ENCODE measurements around the gene CA5B.
A peak's percentile ranks its signal among the peaks of the same experiment; 100 is the strongest.
"Not testable (repeated sequence)": the region's sequence is repeated elsewhere in the genome, so short reads cannot be mapped to it uniquely, and the experiment has no call there.

Gene CA5B, protein sequence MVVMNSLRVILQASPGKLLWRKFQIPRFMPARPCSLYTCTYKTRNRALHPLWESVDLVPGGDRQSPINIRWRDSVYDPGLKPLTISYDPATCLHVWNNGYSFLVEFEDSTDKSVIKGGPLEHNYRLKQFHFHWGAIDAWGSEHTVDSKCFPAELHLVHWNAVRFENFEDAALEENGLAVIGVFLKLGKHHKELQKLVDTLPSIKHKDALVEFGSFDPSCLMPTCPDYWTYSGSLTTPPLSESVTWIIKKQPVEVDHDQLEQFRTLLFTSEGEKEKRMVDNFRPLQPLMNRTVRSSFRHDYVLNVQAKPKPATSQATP

DNA sequence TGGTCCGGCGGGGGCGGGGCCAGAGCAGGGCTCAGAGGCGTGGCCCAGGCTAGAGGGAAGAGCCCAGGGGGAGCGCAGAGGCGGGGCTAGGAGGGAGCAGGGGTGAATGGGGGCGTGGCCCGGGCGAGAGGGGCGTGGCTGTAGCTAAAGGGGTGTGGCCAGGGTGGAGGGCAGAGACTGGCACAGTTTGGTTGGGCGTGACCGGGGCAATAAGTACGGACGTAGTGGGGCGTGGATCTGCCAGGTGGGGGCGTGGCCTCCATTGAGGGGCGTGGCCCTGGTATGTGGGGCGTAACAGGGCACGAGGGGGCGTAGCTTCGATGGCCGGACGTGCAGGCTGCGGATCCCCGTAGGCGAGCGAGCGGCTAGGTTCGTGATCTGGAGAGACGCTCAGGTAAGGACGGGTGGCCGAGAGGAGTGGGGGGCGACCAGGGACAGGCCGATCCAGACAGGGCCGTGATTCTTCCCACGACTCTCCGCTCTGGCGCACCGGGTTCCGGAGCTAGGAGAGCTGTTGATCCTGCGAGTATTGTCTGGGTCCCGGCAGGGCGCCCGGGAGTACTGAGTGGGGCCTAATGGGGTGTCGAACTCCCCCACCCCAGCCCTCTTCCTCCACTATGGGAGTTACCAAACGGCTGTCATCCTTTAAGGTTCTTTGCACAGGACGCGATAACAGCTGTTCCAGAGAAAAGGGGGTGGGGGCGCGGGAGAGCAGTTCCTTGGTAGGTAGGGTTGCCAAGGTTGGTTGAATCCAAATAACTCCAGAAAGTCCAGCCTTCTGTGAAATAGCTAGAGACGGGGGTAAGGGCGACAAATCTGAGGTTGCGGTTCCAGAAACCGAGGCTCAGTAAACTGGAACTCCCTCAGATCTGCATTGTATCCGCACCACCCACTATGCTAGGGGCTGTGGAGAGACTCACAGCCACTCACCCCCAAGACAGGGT is at the start of gene CA5B:
Gene CA5B (plus strand): TSS at position 312 of the 944 bp plus-strand sequence. CDS start 11,754 bp downstream, outside the sequence.
- DNase-seq (ENCODE audit: low spot score), result peak; percentile 51

DNA sequence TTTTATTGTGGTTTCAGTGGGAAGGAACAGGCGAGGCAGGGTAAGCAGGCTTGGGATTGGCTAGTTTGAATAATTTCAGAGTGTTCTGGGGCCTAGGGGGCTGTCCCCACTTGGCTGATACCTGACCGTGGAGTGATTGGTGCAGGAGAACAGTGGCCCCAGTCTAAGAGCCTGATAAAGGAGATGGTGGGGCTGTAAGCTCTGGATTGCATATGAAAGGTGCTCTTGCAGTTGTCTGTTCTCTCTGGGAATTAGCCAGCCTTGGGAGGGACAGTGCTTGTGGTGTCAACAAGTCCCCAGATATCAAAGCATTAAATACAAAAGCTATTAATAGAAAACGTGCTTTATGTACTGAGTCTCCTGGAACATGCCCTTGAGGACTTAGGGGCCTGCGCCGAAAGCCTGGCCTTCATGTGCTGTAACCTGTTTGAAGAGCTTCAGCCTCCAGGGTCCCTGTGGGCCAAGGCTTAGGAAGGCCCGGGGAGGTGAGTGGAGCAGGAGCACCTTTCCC is 43.1 kb upstream of the CA5B start:
- DNase-seq (ENCODE audit: low spot score), result no peak

DNA sequence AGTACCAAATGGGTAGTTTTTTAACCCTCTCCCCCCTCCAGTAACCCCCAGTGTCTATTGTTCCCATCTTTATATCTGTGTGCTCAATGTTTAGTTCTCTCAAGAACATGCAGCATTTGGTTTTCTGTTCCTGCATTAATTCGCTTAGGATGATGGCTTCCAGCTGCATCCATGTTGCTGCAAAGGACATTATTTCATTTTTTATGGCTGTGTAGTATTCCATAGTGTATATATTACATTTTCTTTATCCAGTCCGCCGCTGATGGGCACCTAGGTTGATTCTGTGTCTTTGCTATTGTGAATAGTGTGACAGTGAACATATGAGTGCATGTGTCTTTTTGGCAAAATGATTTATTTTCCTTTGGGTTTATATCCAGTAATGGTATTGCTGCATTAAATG is 41.6 kb upstream of the CA5B start:
- no peak for DNase-seq (ENCODE audit: low spot score)

DNA sequence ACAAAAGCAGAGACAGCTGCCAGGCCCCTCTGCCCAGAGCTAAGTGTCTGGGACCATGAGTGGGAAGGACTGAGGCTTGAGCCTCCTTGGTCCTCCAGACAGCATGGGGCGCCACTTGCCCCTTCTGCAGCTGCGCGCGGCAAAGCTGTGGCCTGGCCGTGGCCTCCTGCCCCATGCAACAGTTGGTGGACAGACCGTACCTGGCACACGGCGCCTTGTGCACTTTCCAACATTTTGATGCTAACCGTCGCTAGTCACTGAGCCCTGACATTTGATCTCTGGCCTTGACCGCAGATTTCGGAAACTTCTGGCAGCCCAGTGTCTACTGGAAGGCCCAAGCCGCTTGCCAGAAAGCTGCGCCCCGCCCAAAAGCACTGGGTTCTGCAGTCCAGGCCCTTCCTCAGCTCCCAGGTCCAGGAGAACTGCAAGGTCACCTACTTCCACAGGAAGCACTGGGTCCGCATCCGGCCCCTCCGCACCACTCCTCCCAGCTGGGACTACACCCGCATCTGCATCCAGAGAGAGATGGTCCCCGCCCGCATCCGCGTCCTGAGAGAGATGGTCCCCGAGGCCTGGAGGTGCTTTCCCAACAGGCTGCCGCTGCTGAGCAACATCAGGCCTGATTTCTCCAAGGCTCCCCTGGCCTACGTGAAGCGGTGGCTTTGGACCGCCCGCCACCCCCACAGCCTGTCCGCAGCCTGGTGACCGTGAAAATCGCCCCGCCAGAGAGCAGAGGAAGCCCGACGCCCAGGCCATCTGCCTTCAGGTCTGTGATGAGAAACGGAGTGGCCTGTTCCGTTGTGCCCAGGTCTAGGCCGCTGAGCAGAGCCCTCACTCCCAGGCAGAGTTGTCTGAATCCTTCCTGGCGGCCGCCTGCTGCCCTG is 35.3 kb upstream of the CA5B start:
- no peak for DNase-seq (ENCODE audit: low spot score)

DNA sequence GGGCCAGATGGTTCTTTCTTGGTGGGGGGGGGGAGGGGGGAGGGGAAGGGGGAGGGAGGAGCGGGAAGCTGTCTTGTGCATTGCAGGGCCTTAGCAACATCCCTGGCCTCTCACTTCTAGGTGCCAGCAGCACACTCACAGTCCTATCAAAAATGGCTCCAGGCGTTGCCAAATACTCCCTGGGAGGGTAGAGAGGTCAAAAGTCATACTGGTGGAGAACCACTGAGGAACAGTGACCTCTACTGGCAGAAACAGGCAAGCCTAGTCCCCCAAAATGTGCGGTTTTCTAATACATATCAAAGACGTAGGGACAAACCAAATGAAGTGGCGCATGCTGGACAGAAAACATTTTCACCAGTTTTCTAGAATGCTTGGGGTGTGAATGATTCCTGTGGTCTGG is 34.3 kb upstream of the CA5B start:
- DNase-seq (ENCODE audit: low spot score), result not testable (repeated sequence)

DNA sequence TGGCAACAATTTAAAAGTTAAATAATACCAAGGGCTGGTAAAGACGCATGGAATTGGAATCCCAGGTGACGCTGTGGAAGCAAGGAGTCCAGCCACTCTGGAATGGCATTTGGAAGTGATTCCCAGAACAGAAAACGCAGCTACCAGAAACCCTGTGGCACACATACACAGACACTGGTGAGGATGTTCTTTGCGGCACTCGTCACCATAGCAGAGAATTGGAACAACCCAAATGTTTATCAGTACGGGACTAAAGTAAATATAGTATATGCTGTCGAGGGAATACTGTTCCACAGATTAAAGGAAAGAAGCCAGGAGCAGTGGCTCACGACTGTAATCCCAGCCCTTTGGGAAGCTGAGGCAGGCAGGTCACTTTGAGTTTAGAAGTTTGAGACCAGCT is 33.8 kb upstream of the CA5B start:
- DNase-seq (ENCODE audit: low spot score), result not testable (repeated sequence)

DNA sequence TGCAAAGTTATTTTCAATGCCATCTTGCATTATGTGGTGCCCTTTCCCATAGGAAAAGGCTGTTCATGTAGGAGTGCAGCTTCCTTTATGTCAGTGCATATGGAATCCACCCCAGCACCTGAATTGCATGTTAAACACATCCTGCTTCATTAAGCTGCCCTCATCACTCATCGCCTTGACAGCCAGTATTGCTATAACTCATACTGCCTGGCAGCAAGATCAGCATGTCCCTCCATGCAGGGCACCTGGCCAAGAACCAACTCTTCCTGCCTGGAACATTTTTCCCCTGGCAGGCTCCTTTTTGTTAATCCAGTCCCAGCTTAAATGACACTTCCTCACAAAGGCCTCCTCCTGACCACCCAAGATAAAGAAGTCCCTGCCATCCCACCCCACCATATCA is 23.5 kb upstream of the CA5B start:
- no peak for DNase-seq (ENCODE audit: low spot score)

DNA sequence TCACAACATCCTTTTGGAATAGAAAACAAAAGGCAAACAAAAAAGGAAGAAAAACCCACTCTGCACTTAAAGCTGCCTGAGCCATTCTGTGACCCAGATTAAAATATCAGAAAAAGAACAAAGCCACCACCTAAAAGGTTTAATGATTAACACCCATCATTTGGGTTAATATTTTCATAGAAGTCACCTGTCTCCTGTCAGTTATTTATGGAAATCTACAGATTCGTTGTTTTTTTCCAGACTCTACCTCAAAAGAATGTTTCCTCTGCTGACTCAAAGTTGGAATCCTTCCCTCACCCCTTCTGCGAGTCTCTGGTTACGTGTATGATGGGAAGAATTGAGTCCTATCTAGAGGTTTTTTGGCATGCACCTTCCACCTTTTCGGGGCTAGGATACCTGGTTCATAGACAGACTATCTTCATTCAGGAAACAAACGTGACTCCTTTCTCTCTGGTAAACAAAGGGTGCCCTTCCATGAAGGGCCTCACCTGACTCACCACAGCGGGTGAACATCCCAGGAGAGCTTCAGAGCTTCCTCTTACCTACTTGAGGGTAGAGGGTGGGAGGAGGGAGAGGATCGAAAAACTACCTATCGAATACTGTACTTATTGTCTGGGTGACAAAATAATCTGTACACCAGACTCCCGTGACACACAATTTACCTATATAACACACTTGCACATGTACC is 19.6 kb upstream of the CA5B start:
- DNase-seq (ENCODE audit: low spot score), result no peak

DNA sequence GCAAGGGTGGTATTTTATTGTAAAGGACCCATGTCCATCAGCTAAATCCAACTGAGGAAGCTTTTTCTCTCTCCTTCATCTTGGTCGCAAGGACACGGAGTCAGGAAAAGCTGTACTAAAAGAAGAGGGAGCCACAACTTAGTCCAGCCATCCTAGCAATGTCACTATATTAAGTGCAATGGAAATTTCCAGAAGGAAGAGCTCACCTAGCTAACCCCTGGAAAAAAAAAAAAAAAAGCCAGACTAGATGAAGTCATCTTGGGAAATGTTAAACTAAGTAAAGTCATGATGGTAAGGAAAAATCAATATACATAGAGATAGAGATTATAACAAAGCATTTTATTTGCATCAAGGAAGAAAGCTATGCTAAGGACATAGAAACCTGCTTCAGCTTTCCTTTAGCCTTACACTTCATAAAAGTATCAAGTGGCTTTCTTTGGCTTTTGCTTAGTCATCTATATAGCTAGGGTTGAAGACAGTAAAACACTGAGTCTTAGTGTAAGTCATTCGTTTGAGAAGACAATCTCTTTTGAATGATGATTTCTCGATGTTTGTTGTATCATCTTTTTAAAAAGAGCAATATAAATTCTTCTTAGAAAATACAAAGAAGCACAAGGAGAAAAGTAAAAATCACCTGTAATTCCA is 18.6 kb upstream of the CA5B start:
- no peak for DNase-seq (ENCODE audit: low spot score)

DNA sequence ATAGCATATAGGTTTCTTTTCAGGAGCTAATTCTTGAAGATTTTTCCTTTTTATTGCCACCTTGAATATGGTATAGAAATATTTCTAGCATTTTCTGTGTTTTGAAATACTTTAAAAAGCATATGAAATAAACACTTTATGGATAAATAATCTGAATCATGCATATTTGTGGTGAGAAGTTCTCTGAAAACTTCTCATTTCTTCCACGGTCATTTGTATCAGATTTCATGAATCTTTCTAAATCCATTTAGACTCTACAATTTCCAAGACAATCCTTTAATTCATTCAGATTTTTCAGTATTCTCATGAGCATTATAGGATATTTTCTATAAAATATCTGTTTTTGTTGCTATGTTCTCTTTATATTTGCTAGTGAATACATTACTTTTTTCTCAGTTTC is 16.2 kb upstream of the CA5B start:
- no peak for DNase-seq (ENCODE audit: low spot score)

DNA sequence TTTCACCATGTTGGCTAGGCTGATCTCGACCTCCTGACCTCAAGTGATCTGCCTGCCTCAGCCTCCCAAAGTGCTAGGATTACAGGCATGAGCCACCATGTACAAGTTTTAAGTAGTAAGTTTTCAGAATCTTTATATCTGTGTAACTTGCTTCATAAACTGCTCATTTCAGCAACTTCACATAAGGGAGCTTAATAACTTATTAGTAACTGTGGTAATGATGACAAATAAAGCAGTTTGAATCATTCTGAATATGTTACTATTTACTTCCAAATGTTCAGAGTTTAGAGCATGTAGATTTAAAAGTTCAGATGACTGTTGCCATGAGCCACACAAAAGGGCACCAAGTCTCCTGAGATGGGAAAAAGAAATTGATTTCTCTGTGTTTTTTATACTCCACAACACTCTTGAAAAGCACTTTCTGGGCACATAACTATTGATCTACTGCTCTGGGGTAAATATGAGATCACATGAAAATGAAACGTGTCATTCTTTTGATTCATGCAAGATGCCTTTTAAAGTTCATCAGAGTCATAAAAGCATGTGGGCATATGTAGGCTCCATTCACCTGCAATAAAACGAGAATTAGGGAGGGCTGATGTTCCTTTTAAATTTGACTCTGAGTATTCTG is 14.1 kb upstream of the CA5B start:
- no peak for DNase-seq (ENCODE audit: low spot score)

DNA sequence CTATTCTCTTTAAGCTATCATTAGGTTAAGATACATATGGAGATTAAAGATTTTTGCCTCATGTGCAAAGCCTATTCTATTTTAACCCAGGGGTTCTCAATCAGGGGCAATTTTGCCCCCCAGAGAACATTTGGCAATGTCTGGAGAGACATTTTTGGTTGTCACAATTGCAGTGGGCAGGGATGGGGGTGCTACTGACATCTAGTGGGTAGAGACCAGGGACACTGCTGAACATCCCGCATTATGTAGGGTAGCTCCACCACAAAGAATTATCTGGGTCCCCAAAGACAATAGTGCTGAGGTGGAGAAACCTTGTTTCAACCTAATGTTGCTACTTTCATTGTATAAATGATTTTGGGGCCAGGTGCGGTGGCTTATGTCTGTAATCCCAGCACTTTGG is 13.2 kb upstream of the CA5B start:
- no peak for DNase-seq (ENCODE audit: low spot score)

DNA sequence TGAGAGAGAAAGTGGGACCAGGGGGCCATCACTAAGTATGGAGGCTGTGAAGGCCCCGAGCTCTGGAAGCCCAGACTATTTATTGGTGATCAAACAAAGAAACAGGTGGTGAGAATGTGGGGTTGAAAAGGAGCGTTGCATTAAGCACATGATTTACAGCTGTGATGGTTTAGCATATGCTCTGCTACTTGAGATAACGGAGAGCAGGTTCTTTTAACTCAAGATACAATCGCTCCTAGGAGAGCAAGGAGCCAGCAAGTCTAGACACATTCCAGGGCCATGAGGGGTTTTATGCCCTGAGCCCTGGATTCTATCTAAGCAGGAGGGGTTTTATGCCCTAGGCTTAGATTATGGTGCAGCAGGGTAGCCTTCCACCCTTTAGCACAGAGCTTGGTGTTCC is 6.7 kb upstream of the CA5B start:
- DNase-seq (ENCODE audit: low spot score), result not testable (repeated sequence)

DNA sequence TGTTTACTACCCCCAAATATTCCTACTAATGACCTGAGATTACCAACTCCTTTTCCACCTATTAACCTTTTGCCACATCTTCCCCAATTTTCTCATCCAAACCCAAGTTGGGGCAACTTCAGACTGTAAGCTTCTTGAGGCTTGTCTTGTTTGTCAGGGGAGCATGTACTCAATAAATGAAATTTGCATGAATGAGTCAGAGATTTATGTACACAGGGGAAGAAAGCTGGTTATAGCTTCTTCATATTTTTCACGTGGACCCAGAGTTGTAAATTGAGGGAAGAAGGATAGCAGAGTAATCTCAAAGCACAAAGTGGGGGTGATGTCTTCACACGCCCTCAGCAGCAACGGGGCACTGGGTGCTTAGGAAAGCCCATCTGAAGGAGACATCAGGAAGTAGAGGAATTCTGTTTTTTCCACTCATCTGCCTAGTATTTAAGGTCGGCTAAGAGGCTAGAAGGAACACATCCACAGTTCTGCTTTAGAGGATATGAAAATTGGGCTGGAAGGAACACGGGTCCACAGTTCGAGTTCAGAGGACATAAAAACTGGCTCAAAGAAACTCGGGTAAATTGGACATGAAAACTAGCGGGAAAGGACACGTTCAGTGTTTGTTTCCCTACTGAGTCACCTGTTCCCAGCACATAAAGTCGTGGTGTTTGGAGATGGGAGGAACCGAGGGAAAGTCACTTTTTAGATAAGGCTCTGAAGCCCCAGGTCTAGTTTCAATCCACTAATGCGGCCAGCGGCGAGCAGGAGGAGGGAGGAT is 696 bp upstream of the CA5B start:
- DNase-seq (ENCODE audit: low spot score), result no peak

DNA sequence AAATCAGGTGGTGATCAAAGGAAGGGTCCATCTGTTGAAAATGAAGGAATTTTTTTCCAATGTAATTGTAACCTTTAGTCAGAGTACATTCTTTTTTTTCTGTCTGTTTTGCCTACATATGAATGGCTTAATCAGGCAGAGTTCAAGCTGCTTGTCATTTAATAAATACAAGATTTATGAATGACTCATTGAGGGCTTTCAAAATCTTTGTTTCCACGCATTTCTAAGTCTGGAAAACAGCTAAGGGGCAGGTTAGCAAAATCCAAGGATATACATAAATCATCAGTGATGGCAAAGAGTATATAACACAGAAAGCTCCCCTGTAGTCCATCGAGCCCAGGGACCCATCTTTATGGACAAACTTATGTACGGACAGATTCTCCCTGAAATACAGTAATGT is 1.8 kb downstream of the CA5B start:
- no peak for DNase-seq (ENCODE audit: low spot score)

DNA sequence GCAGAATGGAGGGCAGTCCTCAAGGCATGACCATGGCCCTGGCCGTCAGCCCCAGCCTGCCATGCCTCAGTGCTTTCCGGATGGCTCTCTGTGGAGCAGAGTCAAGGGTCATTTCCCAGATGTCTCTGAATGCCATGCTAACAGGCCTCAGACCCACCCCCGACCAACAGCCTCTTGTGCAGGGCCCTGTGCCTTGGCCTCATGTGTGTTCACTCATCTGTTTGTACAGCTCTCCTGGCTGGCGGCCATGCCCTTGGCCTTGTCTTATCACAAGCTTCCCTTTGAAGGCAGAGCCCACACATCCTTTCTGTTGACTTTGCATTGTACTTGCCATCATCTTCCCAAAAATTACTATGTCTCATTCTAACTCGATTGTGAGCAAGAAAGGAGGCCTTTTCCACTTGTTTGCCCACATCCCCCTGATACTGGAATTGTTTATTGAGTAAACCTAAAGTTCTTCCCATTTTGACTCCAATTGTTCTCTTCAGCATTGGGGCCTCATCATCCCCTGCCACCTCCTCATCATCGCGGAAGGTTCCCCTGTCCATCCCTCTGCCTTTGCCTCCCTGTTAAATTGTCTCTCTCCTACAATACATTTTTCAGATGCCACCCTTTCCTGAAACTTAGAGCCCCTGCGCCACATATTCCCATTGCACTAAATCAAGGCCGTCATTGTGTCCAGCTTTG is 6.3 kb downstream of the CA5B start:
- DNase-seq (ENCODE audit: low spot score), result no peak

DNA sequence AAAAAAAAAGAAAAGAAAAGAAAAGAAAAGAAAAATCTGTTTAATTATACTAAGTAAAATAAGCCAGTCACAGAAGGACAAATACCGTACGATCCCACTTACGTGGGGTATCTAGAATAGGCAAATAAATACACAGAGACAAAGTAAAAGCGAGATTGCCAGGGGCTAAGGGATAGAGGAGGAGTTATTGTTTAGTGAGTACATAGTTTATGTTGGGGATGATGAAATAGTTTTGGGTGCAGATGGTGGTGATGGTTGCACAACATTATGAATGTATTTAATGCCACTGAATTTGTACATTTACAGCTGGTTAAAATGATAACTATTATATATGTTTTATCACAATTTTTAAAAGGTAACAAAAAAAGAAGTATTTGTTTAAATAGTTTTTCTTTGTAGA is 7.1 kb downstream of the CA5B start:
- no peak for DNase-seq (ENCODE audit: low spot score)

DNA sequence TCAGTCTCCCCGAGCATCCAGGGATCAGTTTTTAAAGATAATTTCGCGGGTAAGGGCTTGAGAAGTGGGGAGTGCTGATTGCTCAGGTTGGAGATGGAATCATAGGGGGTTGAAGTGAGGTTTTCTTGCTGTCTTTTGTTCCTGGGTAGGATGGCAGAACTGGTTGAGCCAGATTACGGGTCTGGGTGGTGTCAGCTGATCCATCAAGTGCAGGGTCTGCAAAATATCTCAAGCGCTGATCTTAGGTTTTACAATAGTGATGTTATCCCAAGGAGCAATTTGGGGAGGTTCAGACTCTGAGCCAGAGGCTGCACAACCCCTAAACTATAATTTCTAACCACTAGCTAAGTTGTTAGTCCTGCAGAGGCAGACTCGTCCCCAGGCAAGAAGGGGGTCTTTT is 8.6 kb downstream of the CA5B start:
- not testable (repeated sequence) for DNase-seq (ENCODE audit: low spot score)

DNA sequence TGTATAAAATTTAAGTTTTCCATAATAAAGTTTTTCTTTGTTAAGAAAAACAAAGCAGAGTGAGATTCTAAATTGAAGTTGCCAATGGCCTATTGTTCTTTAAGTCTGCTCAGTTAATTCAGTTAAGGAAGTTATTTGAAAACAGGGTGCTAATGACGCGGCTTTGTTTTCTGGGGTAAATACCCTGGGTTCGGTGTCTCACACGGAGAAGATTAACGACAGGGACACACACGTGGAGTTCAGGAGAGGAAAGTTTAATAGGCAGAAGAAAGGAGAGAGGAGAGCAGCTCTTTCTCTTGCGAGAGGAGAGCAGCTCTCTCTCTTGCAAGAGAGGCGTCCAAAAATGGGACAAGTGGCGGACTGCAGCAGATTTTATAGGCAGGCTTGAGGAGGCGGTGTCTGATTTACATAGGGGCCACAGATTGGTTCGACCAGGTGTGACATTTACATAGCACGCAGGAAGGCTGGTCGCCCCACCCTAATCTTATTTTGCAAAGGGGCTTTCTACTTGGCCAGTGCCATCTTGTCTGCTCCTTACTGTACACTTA is 9.6 kb downstream of the CA5B start:
- no peak for DNase-seq (ENCODE audit: low spot score)
